Hematopoietic multipotent progenitor cell (in vitro differentiated cells): ENCODE measurements around the gene SOCS2. TPM values are rescaled to one million over a fixed set of nuclear protein-coding genes. Genes with fewer than 3 reads are reported as not detected.

Experiments used
- DNase-seq, 3 donors: peaks; one replicate each; pipeline ENCODE4 v3.0.0-alpha.2; 2011 to 2015; ENCODE audit warnings: low read depth in 2 of 3, low spot score in 2 of 3
- total RNA-seq: library from RNA; depleted of rRNA; stranded (reverse); fragments of >200 nt; gene quantifications from one replicate; pipeline ENCODE4 v1.2.3, GENCODE V29; 2012

Gene SOCS2
- total RNA-seq, 1 donor: 128 TPM

GRCh38 chr12:93626160-93626559 lies 53.7 kb downstream of the SOCS2 start:
- no peak for DNase-seq

Other genes with a start within 250 kb of the SOCS2 start
- 27.2 TPM for gene NUDT4, start 194.8 kb upstream of the SOCS2 start, total RNA-seq
- 42.0 TPM for gene UBE2N, start 130.7 kb upstream of the SOCS2 start, total RNA-seq
- gene MRPL42, start 105.2 kb upstream of the SOCS2 start, total RNA-seq: 15.3 TPM
- 17.2 TPM for gene CRADD, start 104.7 kb downstream of the SOCS2 start, total RNA-seq